COLO668 (cell line): Measurements from ENCODE around the gene AKT2.

Experiments
- DNase-seq: peaks from one replicate; lab custom pipeline; 2025; ENCODE audit not compliant: unreplicated experiment; lab: John Stamatoyannopoulos, UW

AKT2 gene

GRCh38 chr19:40254714-40255418 is 30.3 kb downstream of the AKT2 start:
- DNase-seq = no peak

- DNase-seq = no peak
Measured at GRCh38 chr19:40253611-40254092, 31.5 kb downstream of the AKT2 start.

- DNase-seq = no peak
Measured at GRCh38 chr19:40252395-40252794, 32.8 kb downstream of the AKT2 start.

GRCh38 chr19:40251991-40252390 is 33.2 kb downstream of the AKT2 start:
- DNase-seq = no peak

GRCh38 chr19:40251244-40251643 is 33.9 kb downstream of the AKT2 start:
- DNase-seq = no peak

GRCh38 chr19:40249781-40250180 is 35.4 kb downstream of the AKT2 start:
- DNase-seq = no peak

- DNase-seq = no peak
Measured at GRCh38 chr19:40249201-40249600, 35.9 kb downstream of the AKT2 start.

GRCh38 chr19:40247735-40248262 is 37.3 kb downstream of the AKT2 start:
- no peak for DNase-seq

GRCh38 chr19:40247178-40247577 is 38.0 kb downstream of the AKT2 start:
- no peak for DNase-seq

- DNase-seq = no peak
Measured at GRCh38 chr19:40246292-40247073, 38.7 kb downstream of the AKT2 start.

GRCh38 chr19:40245506-40246128 is 39.5 kb downstream of the AKT2 start:
- no peak for DNase-seq

- no peak for DNase-seq
Measured at GRCh38 chr19:40244579-40245317, 40.4 kb downstream of the AKT2 start.

- no peak for DNase-seq
Measured at GRCh38 chr19:40243181-40243580, 42.0 kb downstream of the AKT2 start.

- no peak for DNase-seq
Measured at GRCh38 chr19:40242480-40242879, 42.7 kb downstream of the AKT2 start.

- no peak for DNase-seq
Measured at GRCh38 chr19:40241809-40242384, 43.2 kb downstream of the AKT2 start.

- DNase-seq = no peak
Measured at GRCh38 chr19:40241125-40241808, 43.9 kb downstream of the AKT2 start.

- DNase-seq = no peak
Measured at GRCh38 chr19:40240332-40240731, 44.8 kb downstream of the AKT2 start.

GRCh38 chr19:40239415-40240226 is 45.5 kb downstream of the AKT2 start:
- DNase-seq = no peak

GRCh38 chr19:40238775-40239174 is 46.4 kb downstream of the AKT2 start:
- no peak for DNase-seq
